Measurements from ENCODE around the gene BTNL9. TPM values are rescaled to one million over a fixed set of nuclear protein-coding genes. Genes with fewer than 3 reads are reported as not detected.

BTNL9 gene
- total RNA-seq, 1 donor from 2014 or later: 0.24 TPM

DNA sequence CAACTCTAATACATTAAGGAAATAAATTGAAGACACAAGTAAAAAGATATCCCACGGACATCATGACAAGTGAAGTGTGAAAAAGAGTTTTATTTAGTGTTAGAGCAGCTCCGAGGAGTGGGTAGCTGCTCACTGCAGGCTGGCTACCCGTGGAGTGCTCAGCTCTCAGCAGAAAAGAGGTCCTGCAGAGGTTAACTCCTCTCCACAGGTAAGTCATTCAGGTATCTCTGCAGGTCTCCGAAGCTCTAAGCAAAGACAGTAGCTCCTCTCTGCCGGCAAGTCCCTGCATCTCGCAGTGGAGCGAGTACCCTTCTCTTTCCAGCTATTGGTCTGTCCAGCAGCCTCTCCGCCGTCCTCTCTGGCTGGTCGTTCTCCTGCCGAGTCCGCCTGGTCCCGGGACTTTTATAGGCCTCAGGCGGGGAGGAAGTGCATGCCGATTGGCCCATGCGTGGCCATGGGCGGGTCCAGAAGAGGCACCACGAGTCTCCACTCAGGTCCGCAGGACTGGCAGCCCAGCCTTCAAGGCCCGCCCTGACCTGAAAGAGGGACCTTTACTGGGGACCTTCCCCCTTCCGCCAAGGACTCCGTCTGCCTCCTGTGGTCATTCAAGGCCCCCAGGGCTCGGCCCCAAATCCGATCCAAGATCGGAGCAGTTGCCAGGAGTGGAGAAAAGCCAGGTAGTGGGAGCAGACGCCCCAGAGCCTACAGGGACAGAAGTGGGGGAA lies 29.9 kb downstream of the BTNL9 start:
- no peak overlapping the region for H3K9ac ChIP-seq
- DNase-seq (ENCODE audit: low spot score): peak; percentile 51
- H3K27ac Mint-ChIP-seq: no peak overlapping the region
- peak overlapping the region; percentile 48 for H3K4me2 ChIP-seq
- H3K27me3 Mint-ChIP-seq (ENCODE audit: insufficient read depth, low read depth): peaks cover 19% of the 10 kb centered on the region
- TF ChIP-seq EZH2phosphoT487 (IDR thresholded peaks at IDR 0.05) (no peak), EZH2 (IDR thresholded peaks at IDR 0.05) (no peak)
- TF ChIP-seq, protein P1, sequence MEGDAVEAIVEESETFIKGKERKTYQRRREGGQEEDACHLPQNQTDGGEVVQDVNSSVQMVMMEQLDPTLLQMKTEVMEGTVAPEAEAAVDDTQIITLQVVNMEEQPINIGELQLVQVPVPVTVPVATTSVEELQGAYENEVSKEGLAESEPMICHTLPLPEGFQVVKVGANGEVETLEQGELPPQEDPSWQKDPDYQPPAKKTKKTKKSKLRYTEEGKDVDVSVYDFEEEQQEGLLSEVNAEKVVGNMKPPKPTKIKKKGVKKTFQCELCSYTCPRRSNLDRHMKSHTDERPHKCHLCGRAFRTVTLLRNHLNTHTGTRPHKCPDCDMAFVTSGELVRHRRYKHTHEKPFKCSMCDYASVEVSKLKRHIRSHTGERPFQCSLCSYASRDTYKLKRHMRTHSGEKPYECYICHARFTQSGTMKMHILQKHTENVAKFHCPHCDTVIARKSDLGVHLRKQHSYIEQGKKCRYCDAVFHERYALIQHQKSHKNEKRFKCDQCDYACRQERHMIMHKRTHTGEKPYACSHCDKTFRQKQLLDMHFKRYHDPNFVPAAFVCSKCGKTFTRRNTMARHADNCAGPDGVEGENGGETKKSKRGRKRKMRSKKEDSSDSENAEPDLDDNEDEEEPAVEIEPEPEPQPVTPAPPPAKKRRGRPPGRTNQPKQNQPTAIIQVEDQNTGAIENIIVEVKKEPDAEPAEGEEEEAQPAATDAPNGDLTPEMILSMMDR (IDR thresholded peaks at IDR 0.05): no peak
- peaks cover 64% of the 10 kb centered on the region for H3K27me3 ChIP-seq
- H3K36me3 ChIP-seq: no peaks in the 10 kb centered on the region
- H3K79me2 ChIP-seq (ENCODE audit: low read depth): no peaks in the 10 kb centered on the region
- no peaks in the 10 kb centered on the region for H3F3A ChIP-seq (ENCODE audit: low read depth)
- no peaks in the 10 kb centered on the region for H3K36me3 Mint-ChIP-seq
- peaks cover 14% of the 10 kb centered on the region for H3K4me1 Mint-ChIP-seq
- H2AFZ ChIP-seq (replicated peaks): peak overlapping the region; percentile 79
- peak overlapping the region; percentile 20 for H3K4me3 ChIP-seq
- H3K9me3 Mint-ChIP-seq: peaks cover 6% of the 10 kb centered on the region
- H3K9me3 ChIP-seq (ENCODE audit: low read depth): no peaks in the 10 kb centered on the region
- no peaks in the 10 kb centered on the region for H4K20me1 ChIP-seq (ENCODE audit: low read depth)
- no peak overlapping the region for H3K27ac ChIP-seq
- peak overlapping the region; percentile 57 for H3K4me3 Mint-ChIP-seq
- H3K4me1 ChIP-seq: no peaks in the 10 kb centered on the region

DNA sequence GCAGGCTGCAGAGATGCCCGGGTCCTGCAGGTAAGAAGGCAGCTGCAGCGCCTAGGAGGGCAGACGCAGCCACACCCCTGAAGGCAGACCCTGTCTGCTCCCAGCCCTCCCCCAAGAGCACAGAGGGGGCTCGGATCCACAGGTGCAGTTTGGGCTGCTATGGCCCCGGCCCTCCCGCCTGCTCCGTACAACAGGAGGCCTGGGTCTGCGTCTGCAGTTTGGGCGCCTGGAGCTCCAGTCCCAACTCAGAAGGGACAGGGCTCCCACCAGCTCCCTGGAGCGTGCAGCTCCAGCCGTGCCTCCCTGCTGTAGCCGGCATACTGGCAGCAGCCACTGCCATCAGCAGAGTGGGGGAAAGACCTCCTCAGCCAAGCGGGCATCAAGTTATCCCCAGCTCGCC lies 30.5 kb downstream of the BTNL9 start:
- Mint-ChIP-seq H3K4me3 (no peak overlapping the region), H3K27ac (no peak overlapping the region), H3K9me3 (peaks cover 6% of the 10 kb centered on the region), H3K4me1 (peaks cover 14% of the 10 kb centered on the region), H3K27me3 (ENCODE audit: insufficient read depth, low read depth) (peaks cover 16% of the 10 kb centered on the region), H3K36me3 (no peaks in the 10 kb centered on the region)
- Histone ChIP-seq H3K9me3 (ENCODE audit: low read depth) (no peaks in the 10 kb centered on the region), H4K20me1 (ENCODE audit: low read depth) (no peaks in the 10 kb centered on the region), H3K4me1 (no peaks in the 10 kb centered on the region), H3K27me3 (peaks cover 59% of the 10 kb centered on the region), H2AFZ (replicated peaks) (peak overlapping the region; percentile 79), H3K4me3 (no peak overlapping the region), H3F3A (ENCODE audit: low read depth) (no peaks in the 10 kb centered on the region), H3K36me3 (no peaks in the 10 kb centered on the region), H3K9ac (no peak overlapping the region), H3K27ac (no peak overlapping the region), H3K4me2 (no peak overlapping the region), H3K79me2 (ENCODE audit: low read depth) (no peaks in the 10 kb centered on the region)
- no peak for DNase-seq (ENCODE audit: low spot score)
- TF ChIP-seq, protein P1 (IDR thresholded peaks at IDR 0.05): no peak
- TF ChIP-seq EZH2 (IDR thresholded peaks at IDR 0.05) (no peak), EZH2phosphoT487 (IDR thresholded peaks at IDR 0.05) (no peak)

DNA sequence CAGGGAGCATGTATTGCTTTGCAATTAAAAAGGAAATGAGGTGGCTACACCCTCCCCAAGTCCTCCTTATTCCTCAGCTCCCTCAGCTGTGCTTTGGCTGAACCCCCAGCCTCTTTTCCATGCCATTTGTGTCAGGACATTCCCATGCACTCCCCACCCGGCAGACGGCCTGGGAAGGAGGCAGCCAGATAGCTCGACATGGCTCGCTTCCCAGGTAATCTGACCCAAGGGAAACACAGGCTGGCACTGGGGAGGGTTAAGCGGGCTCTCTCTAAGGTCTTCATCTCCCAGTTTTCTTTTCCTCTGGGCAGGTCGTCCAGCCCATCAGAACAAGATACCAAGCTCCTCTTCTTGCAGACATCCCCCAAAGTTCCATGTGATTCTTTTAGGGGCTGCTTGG lies 31.2 kb downstream of the BTNL9 start:
- Histone ChIP-seq H3K9ac (no peak overlapping the region), H3F3A (ENCODE audit: low read depth) (no peaks in the 10 kb centered on the region), H2AFZ (replicated peaks) (no peak overlapping the region), H4K20me1 (ENCODE audit: low read depth) (no peaks in the 10 kb centered on the region), H3K36me3 (no peaks in the 10 kb centered on the region), H3K4me1 (no peaks in the 10 kb centered on the region), H3K9me3 (ENCODE audit: low read depth) (no peaks in the 10 kb centered on the region), H3K27me3 (peaks cover 52% of the 10 kb centered on the region), H3K27ac (no peak overlapping the region), H3K4me2 (no peak overlapping the region), H3K4me3 (no peak overlapping the region), H3K79me2 (ENCODE audit: low read depth) (no peaks in the 10 kb centered on the region)
- Mint-ChIP-seq H3K27ac (no peak overlapping the region), H3K9me3 (peaks cover 6% of the 10 kb centered on the region), H3K4me3 (no peak overlapping the region), H3K4me1 (peaks cover 14% of the 10 kb centered on the region), H3K27me3 (ENCODE audit: insufficient read depth, low read depth) (peaks cover 16% of the 10 kb centered on the region), H3K36me3 (no peaks in the 10 kb centered on the region)
- TF ChIP-seq EZH2phosphoT487 (IDR thresholded peaks at IDR 0.05) (no peak), EZH2 (IDR thresholded peaks at IDR 0.05) (no peak)
- TF ChIP-seq, protein P1 (IDR thresholded peaks at IDR 0.05): no peak
- DNase-seq (ENCODE audit: low spot score): no peak
